BLaER1 (cell line): Measurements from ENCODE around the gene LCOR.
"Not testable (repeated sequence)": the region's sequence is repeated elsewhere in the genome, so short reads cannot be mapped to it uniquely, and the experiment has no call there.

Source experiments
- H3K27ac ChIP-seq: shearing (Covaris generic); formaldehyde crosslinking; 2 replicates; pipeline ENCODE4 v1.8.1; 2022
- H3K27me3 ChIP-seq: shearing (Covaris generic); formaldehyde crosslinking; 2 replicates; pipeline ENCODE4 v1.8.1; 2022
- H3K36me3 ChIP-seq: shearing (Covaris generic); formaldehyde crosslinking; 2 replicates; pipeline ENCODE4 v1.8.1; 2022
- H3K4me1 ChIP-seq: shearing (Covaris generic); formaldehyde crosslinking; 2 replicates; pipeline ENCODE4 v1.8.1; 2022
- H3K4me2 ChIP-seq: shearing (Covaris generic); formaldehyde crosslinking; 2 replicates; pipeline ENCODE4 v1.8.1; 2022
- H3K4me3 ChIP-seq: shearing (Covaris generic); formaldehyde crosslinking; 2 replicates; pipeline ENCODE4 v1.8.1; 2022
- H3K9ac ChIP-seq: shearing (Covaris generic); formaldehyde crosslinking; 2 replicates; pipeline ENCODE4 v1.8.1; 2022
- H3K9me3 ChIP-seq: shearing (Covaris generic); formaldehyde crosslinking; 2 replicates; pipeline ENCODE4 v1.8.1; 2022
- H4K20me1 ChIP-seq: shearing (Covaris generic); formaldehyde crosslinking; 2 replicates; pipeline ENCODE4 v1.8.1; 2022
- Cebpa-rat ChIP-seq: shearing (Covaris generic); IDR thresholded peaks from 2 replicates; pipeline ENCODE4 v1.8.1; 2022

LCOR gene

DNA sequence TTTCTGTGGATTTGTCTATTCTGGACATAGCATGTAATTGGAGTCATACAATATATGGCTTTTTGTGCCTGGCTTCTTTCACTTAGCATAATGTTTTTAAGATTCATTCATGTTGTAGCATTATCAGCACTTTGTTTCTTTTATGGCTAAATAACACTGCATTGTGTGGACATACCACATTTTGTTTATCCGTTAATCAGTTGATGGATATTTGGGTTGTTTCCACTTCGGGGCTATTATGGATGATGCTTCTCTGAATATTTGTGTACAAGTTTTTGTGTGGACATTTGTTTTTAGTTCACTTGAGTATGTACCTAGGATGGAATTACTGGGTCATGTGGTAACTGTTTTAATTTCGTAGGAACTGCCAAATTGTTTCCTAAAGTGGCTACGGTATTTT is 6.4 kb downstream of the LCOR start:
- Histone ChIP-seq H3K4me1 (peaks cover 39% of the 10 kb centered on the region), H3K4me3 (no peak overlapping the region), H4K20me1 (peaks cover 100% of the 10 kb centered on the region), H3K27ac (no peak overlapping the region), H3K4me2 (no peak overlapping the region), H3K9ac (no peak overlapping the region), H3K27me3 (no peaks in the 10 kb centered on the region), H3K36me3 (peaks cover 28% of the 10 kb centered on the region), H3K9me3 (peaks cover 5% of the 10 kb centered on the region; the same call in 1 of the 2 replicates)
- TF ChIP-seq Cebpa-rat = no peak

GRCh38 chr10:96840841-96841518 is 8.9 kb downstream of the LCOR start:
- Histone ChIP-seq H3K27me3 (no peaks in the 10 kb centered on the region), H4K20me1 (peaks cover 99% of the 10 kb centered on the region), H3K4me3 (no peak overlapping the region), H3K9ac (no peak overlapping the region), H3K36me3 (peaks cover 33% of the 10 kb centered on the region), H3K27ac (no peak overlapping the region; the same call in 1 of the 2 replicates), H3K4me1 (peaks cover 15% of the 10 kb centered on the region), H3K9me3 (peaks cover 5% of the 10 kb centered on the region; the same call in 1 of the 2 replicates), H3K4me2 (no peak overlapping the region)
- no peak for TF ChIP-seq Cebpa-rat

DNA sequence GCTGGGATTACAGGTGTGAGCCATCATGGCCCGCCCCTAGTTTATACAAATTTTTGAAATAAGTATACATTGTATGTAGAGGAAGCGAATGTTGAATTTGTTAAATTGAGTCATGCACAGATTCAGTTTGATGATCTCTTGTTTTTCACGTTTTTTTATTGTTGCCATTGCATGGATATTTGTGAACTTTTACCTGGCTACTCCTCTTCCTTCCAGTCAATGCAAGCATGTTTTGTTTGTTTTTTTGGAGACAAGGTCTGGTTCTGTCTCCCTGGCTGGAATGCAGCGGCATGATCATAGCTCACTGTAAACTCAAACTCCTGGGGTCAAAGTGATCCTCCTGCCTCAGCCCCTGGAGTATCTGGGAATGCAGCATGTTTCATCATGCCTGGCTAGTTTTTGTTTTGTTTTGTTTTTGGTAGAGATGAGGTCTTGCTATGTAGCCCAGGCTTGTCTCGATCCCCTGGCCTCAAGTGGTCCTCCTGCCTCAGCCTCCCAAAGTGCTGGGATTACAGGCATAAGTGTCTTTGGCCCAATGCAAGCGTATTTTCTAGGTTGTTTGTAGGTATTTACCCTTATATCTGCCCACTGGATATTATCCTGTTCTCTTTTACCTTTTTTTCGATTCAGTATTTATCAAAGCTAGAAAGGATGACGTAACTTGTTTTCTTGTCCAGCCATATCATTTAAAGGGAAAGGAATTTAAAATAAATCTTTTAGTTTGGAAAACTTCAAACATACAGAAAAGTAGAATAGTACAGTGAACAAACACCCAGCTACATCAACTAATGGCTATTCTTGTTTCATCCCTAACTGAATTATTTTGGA is 11.0 kb downstream of the LCOR start:
- Histone ChIP-seq H4K20me1 (peaks cover 99% of the 10 kb centered on the region), H3K4me3 (no peak overlapping the region), H3K4me2 (no peak overlapping the region), H3K36me3 (peaks cover 24% of the 10 kb centered on the region; the same call in 1 of the 2 replicates), H3K27me3 (no peaks in the 10 kb centered on the region), H3K9ac (no peak overlapping the region), H3K9me3 (peaks cover 5% of the 10 kb centered on the region; the same call in 1 of the 2 replicates), H3K4me1 (no peaks in the 10 kb centered on the region; the same call in 1 of the 2 replicates), H3K27ac (no peak overlapping the region)
- TF ChIP-seq Cebpa-rat = no peak

DNA sequence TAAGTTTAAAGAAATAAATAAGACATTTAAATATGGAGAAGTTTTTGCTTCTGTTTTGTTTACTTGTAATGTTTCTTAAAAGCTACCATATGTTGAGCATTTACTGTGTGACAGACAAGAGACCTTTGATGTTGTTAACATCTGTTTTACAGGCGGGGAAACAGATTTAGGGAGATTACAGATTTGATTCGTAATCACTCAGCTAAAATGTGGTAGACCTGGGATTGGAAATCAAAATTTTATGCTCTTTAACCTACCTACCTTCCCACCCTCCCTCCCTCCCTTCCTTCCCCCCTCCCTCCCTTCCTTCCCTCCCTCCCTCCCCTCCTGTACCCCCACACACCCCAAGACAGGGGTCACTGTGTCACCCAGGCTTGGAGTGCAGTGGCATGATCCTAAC is 11.7 kb downstream of the LCOR start:
- Histone ChIP-seq H3K4me2 (no peak overlapping the region), H3K27ac (no peak overlapping the region), H4K20me1 (peaks cover 99% of the 10 kb centered on the region), H3K4me1 (no peaks in the 10 kb centered on the region; the same call in 1 of the 2 replicates), H3K4me3 (no peak overlapping the region), H3K27me3 (no peaks in the 10 kb centered on the region), H3K36me3 (peaks cover 16% of the 10 kb centered on the region; the same call in 1 of the 2 replicates), H3K9me3 (no peaks in the 10 kb centered on the region), H3K9ac (no peak overlapping the region)
- no peak for TF ChIP-seq Cebpa-rat

- H3K9ac ChIP-seq = no peak overlapping the region
- H3K27ac ChIP-seq = no peak overlapping the region
- no peak overlapping the region for H3K4me3 ChIP-seq
- no peaks in the 10 kb centered on the region for H3K27me3 ChIP-seq
- peaks cover 99% of the 10 kb centered on the region for H4K20me1 ChIP-seq
- peaks cover 34% of the 10 kb centered on the region for H3K36me3 ChIP-seq
- H3K9me3 ChIP-seq = no peaks in the 10 kb centered on the region
- TF ChIP-seq Cebpa-rat = no peak
- H3K4me2 ChIP-seq = no peak overlapping the region
- peaks cover 9% of the 10 kb centered on the region; the same call in 1 of the 2 replicates for H3K4me1 ChIP-seq
Observed at GRCh38 chr10:96846395-96846794, 14.3 kb downstream of the LCOR start.

GRCh38 chr10:96846926-96847325 is 14.8 kb downstream of the LCOR start:
- H4K20me1 ChIP-seq = peaks cover 99% of the 10 kb centered on the region
- no peaks in the 10 kb centered on the region for H3K27me3 ChIP-seq
- H3K27ac ChIP-seq = no peak overlapping the region
- H3K9me3 ChIP-seq = no peaks in the 10 kb centered on the region
- no peak overlapping the region for H3K4me2 ChIP-seq
- H3K4me1 ChIP-seq = peaks cover 9% of the 10 kb centered on the region; the same call in 1 of the 2 replicates
- H3K36me3 ChIP-seq = peaks cover 40% of the 10 kb centered on the region
- H3K9ac ChIP-seq = no peak overlapping the region
- no peak overlapping the region for H3K4me3 ChIP-seq
- no peak for TF ChIP-seq Cebpa-rat

DNA sequence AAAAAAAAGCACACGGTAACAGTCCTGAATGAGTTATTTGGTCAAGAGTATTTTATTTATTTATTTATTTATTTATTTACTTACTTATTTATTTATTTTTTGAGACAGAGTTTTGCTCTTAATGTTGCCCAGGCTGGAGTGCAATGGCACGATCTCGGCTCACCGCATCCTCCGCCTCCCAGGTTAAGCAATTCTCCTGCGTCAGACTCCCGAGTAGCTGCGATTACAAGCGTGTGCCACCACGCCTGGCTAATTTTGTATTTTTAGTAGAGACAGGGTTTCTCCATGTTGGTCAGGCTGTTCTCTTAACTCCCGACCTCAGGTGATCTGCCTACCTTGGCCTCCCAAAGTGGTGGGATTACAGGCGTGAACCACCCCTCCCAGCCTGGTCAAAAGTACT is 15.3 kb downstream of the LCOR start:
- not testable (repeated sequence) for H3K27ac ChIP-seq, H3K9ac ChIP-seq, H3K9me3 ChIP-seq, H3K4me1 ChIP-seq, H3K27me3 ChIP-seq, H3K4me2 ChIP-seq, H3K4me3 ChIP-seq
- Histone ChIP-seq H3K36me3 (peaks cover 44% of the 10 kb centered on the region), H4K20me1 (peaks cover 99% of the 10 kb centered on the region)

DNA sequence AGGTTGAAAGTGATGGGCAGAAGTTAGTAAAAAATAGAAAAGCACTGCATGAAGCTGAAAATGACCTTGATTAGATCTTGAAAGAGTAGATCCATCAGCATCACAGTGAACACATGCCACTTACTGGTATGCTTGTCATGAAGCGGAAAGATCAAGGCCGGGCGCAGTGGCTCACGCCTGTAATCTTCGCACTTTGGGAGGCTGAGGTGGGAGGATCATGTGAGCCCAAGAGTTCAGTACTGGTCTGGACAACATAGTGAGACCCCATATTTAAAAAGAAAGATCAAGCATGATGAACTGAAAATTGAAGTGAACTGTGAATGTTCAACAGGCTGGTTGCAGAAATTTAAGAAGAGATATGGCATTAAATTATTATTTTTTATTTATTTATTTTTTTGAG is 18.0 kb downstream of the LCOR start:
- Histone ChIP-seq H4K20me1 (peaks cover 100% of the 10 kb centered on the region), H3K27ac (no peak overlapping the region), H3K4me2 (no peak overlapping the region), H3K4me1 (peaks cover 9% of the 10 kb centered on the region; the same call in 1 of the 2 replicates), H3K9me3 (peaks cover 12% of the 10 kb centered on the region), H3K27me3 (no peaks in the 10 kb centered on the region), H3K4me3 (no peak overlapping the region), H3K36me3 (peaks cover 67% of the 10 kb centered on the region), H3K9ac (no peak overlapping the region)
- TF ChIP-seq Cebpa-rat = no peak

DNA sequence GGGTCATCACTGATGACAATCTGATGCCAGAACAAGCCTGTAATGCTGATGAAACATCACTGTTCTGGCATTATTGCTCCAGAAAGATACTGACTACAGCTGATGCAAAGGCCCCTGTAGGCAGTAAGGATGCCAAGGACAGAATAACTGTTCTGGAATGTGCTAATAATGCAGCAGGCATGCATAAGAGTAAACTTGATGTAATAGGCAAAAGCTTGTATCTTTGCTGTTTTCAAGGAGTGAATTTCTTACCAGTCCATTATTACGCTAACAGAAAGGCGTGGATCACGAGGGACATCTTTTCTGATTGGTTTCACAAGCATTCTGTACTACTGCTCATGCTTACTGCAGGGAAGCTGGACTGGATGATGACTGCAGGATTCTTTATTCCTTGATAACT is 18.7 kb downstream of the LCOR start:
- peaks cover 67% of the 10 kb centered on the region for H3K36me3 ChIP-seq
- peaks cover 100% of the 10 kb centered on the region for H4K20me1 ChIP-seq
- H3K4me3 ChIP-seq = no peak overlapping the region
- peaks cover 11% of the 10 kb centered on the region; the same call in 1 of the 2 replicates for H3K4me1 ChIP-seq
- peaks cover 12% of the 10 kb centered on the region for H3K9me3 ChIP-seq
- no peaks in the 10 kb centered on the region for H3K27me3 ChIP-seq
- no peak overlapping the region for H3K9ac ChIP-seq
- H3K27ac ChIP-seq = no peak overlapping the region
- no peak overlapping the region for H3K4me2 ChIP-seq
- no peak for TF ChIP-seq Cebpa-rat

- Histone ChIP-seq H3K9me3 (peaks cover 12% of the 10 kb centered on the region), H3K4me3 (no peak overlapping the region), H3K4me1 (peaks cover 16% of the 10 kb centered on the region; the same call in 1 of the 2 replicates), H3K27ac (no peak overlapping the region), H3K9ac (no peak overlapping the region), H3K27me3 (no peaks in the 10 kb centered on the region), H3K36me3 (peaks cover 69% of the 10 kb centered on the region), H3K4me2 (no peak overlapping the region), H4K20me1 (peaks cover 100% of the 10 kb centered on the region)
- no peak for TF ChIP-seq Cebpa-rat
Observed at GRCh38 chr10:96851281-96851680, 19.2 kb downstream of the LCOR start.
